Measurements from ENCODE around the gene PRDM15.
"Not testable (repeated sequence)": the region's sequence is repeated elsewhere in the genome, so short reads cannot be mapped to it uniquely, and the experiment has no call there.

PRDM15 gene

DNA sequence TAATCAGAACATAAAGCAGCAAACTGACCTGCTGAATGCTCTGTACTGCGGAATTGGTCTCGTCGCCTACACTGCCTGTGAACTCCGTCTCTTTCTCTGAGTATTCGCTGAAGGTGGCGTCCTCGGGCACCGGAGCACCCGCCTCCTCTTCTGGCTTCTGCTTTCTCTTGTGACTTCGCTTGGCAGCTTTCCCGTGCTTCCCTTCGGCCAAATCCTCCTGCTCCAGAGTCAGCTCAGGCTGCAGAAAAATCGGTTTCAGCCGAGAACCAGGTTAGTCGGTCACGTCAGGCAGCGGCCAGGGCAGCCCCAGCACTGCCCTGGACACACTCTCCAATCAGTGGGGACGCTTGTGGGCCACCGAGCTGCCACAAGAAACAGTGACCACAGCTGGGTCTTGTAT lies 76.5 kb downstream of the PRDM15 start:
- no peak for DNase-seq

DNA sequence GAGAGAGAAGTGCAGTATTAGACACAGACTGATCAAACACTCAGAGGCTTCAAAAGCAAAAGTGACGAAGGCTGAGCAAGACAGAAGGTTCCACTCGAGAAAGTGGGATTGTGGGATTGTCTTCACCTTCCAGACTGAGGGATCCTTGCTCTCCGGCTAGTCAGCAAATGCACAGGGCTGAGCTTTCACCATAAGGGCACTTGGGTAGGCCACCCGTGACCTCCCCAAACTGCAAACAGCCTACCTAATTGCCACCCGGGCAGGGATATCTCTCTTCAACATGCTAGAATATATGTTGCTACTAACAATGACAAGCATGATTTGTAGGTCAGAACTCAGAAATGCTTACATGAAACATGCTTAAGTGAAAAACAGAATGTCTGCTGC lies 77.0 kb downstream of the PRDM15 start:
- DNase-seq, result no peak

DNA sequence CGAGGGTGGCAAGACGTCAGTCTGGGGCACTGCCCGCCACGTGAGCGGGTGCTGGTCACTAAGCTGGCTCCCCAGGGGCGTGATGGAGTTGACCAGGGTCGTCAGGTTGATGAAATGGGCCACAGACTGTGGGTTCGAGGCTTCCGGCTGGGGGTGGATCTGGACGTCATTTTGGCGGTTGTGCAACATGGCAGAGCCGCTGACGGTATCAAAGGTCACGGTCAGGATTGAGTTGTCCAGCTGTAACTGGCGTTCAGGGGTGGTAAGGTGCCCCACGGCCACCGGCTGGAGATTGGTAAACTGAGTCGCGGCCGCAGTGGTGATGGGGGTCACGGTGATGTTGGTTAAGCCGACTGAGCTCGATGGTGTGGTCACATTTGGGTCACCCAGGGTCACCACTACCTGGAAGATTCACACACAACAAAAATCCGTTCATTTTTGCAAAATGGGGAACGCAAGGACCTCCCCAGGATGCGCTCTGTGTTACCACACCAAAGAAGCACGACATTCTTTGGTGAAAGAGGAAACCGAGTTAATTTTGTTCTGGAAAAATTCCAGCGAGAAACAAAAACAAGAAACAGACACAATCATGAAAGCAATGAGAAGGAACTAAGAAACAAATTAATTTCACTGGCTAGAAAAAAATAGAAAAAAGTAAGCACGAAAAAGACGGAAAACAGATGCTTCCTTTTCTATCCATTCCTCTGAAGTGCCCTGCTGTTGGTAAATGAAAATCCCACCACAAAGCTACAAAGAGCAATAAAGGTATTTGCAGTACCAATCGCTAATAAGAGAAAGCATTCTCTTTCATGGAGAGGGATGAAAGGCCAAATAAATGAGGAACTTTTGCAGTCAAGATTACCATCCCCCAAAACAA lies 77.6 kb downstream of the PRDM15 start:
- DNase-seq, result no peak

- DNase-seq, result no peak
Measured at GRCh38 chr21:41800425-41801320, 78.5 kb downstream of the PRDM15 start.

- no peak for DNase-seq
Measured at GRCh38 chr21:41799763-41800162, 79.4 kb downstream of the PRDM15 start.

GRCh38 chr21:41798326-41798725 lies 80.8 kb downstream of the PRDM15 start:
- DNase-seq, result no peak

DNA sequence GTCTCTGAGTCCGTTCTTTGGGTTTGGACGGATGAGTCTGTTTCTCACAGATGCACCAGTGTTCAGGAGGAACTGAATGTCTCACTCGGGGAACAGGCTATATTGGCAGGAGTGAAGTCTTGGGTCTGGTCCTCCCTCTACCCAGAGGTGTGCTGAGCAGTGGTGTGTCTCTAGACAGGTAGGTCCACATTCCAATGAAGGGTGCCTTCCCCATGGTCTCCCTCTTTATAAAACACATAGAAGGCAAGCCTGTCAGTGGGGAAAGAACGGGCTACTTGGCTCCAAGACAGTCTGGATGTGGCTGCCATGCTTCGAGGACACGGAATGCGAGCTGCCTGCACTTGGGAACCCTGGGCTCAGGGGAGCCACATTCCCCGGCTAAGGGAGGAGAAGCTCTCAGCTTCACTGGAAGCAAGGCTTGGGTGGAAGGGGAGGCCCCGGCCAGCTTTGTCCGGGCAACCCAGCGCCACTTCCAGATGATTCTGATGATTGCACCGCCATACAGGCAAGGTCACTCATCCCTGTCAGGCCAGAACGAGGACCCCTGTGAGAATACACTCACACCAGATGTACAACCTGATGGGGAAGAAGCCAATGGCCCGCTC lies 82.6 kb downstream of the PRDM15 start:
- no peak for DNase-seq

DNA sequence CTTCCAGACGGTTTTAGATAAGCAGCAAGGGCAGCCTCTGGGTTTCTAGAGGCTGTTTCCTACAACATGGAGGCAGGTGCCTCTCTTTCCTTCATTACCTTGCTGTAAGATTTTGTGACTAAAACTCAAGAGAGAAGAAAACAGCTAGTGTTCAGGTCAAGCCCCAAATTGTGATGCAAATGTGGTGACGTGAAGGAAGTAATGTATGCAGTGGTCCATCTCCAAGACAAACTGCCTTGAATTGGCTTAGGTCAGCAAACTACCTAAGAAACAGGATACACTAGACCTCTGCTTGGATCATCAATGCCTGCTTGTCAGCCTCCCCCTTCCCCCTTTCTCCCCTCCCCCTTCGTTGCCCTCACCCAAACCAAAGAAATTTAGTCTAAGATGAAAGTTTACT lies 83.4 kb downstream of the PRDM15 start:
- DNase-seq, result no peak

- no peak for DNase-seq
Measured at GRCh38 chr21:41794600-41794999, 84.5 kb downstream of the PRDM15 start.

DNA sequence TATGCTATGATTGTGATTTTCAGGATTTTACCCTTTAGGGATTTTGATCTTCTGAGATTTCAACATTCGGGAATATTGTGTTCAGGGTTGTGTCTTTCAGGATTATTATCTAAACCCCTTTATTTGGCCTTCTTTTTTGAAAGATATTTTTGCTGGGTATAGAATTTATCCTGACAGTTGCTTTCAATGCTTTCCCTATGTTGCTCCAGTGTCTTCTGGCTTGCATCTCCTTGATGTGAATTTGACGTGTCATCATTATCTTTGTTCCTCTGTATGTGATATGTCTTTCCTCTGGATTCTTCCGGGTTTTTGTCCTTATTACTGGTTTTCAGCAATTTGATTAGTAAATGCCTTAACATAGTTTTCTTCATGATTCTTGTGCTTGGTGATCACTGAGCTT lies 86.4 kb downstream of the PRDM15 start:
- DNase-seq, result no peak

GRCh38 chr21:41786509-41786987 lies 92.6 kb downstream of the PRDM15 start:
- DNase-seq, result no peak

DNA sequence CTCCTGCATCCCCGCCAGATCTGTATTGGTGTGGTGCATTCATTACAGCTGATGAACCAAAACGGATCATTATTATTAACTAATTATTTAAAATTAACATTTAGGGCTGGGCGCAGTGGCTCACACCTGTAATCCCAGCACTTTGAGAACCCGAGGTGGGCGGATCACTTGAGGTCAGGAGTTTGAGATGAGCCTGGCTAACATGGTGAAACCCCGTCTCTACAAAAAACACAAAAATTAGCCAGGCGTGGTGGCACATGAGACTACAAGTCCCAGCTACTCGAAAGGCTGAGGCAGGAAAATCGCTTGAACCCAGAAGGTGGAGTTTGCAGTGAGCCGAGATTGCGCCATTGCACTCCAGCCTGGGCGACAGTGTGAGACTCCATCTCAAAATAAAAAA lies 93.9 kb downstream of the PRDM15 start:
- not testable (repeated sequence) for DNase-seq

- DNase-seq, result no peak
Measured at GRCh38 chr21:41784456-41785102, 94.6 kb downstream of the PRDM15 start.

DNA sequence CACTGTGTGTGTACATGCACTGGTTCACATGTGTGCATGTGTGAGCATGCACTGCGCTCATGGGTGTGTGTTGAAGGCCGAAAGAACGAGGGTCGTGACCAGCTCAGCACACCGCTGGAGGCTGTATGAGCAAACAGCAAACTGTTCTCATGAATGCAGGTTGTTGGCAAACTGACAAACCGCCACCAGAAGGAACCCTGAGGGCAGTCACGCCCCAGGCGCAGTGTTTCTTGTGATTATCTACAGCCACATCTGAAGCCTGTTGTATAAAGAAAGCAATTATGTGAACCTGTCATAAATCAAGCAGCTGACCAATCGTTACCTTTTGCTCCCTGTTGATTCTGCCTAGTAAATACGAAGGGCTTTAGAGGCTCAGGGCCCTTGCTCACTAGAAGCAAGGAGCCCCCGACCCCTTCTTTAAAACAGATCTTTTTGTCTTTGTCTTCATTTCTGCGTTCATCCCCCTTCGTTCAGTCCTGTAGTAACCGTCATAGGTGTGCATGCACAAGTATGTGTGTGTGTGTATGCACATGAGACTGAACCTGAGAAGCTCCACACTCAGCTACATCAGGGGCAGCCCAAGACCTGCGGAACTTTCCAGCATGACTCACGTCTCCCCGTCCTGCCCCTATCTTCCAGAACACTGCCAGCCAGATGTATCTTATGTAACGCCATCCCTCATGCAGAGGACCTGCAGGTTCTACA lies 95.5 kb downstream of the PRDM15 start:
- peak; percentile 52 for DNase-seq

- DNase-seq, result no peak
Measured at GRCh38 chr21:41781050-41781410, 98.1 kb downstream of the PRDM15 start.

GRCh38 chr21:41780337-41781049 lies 98.7 kb downstream of the PRDM15 start:
- no peak for DNase-seq

DNA sequence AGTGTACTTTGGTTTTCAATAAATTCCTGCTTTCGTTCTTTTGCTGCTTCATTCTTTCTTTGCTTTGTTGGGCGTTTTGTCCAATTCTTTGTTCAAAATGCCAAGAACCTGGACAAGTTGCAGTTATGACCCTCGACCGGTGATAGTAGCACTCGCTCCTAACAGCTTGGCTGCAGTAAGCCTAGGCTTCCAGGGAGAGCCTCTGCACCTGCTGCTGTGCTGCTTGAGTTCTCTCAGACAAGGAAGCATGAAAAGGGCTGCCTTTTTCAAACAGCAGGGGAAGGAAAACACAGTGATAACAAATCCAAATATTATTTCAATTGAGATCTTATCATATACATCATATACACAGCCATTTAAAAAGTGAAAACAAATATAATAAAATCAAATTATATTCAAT lies 99.5 kb downstream of the PRDM15 start:
- DNase-seq, result peak; percentile 52

DNA sequence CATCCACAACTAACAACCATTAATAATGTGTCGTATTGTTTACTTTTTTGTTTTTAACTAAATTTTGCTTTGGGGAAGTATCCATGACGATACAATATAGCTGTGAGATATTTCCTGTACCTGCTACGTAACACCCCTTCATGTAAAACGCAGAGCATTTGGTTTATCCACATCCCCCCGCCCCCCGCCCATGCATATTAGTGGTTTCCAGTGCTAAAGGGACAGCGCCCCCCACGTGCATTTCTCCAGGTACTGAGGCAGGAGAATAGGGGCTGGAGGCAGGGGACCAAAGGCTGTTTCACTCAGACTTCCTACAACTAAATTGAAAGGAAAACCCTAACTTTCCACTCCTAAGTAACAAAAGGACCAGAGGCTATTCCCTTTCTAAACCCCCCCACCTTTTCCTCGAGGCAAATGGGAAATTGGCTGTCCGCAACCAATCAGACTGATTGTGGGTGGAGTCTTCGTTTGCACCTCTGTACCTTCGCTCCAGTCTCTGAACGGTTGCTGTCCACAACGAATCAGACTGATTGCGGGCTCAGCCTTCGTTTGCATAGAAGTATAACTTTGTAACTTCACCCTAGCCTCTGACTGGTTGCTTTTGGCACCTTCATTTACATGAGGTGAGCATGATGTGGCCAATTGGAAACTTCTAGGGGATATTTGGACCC lies 100.1 kb downstream of the PRDM15 start:
- peak; percentile 68 for DNase-seq

DNA sequence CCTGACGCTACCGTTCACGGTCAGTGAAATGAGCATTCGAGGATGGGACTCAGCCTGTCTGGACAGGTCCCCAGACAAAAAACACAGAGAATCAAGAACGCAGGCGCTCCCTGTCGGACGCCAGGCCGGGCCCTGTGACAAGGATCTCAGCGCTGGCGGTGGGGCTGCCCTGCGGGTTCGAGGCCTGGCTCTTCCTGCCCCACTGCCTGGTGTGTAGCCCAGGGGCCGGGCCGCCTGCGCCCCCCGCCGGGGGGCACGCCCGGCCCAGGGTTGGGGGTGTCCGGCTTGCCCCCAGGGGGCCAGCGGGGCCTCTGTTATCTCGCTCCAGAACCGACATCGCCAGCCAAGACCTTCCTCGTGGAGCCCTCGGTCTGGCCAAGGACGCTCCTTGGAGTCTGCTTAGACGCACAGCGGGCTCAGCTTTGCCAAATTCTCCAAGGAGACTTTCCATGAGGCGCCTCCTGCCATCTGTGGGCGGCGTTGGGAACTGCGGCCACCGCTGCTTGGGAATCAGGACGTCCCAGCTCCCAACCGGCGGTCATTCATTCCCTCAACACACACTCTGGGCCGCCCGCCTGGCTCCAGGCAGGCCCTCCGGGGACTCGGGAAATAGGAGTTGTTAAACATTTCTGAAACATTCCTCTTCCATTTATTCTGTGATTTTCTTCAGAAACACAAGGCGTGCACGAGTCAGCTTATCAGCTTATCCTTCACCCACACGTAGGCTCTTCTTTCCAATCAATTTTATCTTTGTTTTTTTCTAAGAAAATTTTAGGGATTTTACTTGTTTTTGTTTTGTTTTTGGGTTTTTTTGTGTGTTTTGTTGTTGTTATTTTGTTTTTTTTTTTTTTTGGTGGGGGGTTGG lies 101.0 kb downstream of the PRDM15 start:
- peak; percentile 61 for DNase-seq

- no peak for DNase-seq
Measured at GRCh38 chr21:41776778-41777177, 102.4 kb downstream of the PRDM15 start.

All from DMS153 (cell line).